HG03196 (cell line): ENCODE data around the gene PSTPIP2.
"Not testable (repeated sequence)": the region's sequence is repeated elsewhere in the genome, so short reads cannot be mapped to it uniquely, and the experiment has no call there.

Source experiments
- ATAC-seq: cut with Tn5 transposase; IDR thresholded peaks from one replicate; pipeline ENCODE4 v1.9.1; 2021; ENCODE audit not compliant: unreplicated experiment

The PSTPIP2 gene

DNA sequence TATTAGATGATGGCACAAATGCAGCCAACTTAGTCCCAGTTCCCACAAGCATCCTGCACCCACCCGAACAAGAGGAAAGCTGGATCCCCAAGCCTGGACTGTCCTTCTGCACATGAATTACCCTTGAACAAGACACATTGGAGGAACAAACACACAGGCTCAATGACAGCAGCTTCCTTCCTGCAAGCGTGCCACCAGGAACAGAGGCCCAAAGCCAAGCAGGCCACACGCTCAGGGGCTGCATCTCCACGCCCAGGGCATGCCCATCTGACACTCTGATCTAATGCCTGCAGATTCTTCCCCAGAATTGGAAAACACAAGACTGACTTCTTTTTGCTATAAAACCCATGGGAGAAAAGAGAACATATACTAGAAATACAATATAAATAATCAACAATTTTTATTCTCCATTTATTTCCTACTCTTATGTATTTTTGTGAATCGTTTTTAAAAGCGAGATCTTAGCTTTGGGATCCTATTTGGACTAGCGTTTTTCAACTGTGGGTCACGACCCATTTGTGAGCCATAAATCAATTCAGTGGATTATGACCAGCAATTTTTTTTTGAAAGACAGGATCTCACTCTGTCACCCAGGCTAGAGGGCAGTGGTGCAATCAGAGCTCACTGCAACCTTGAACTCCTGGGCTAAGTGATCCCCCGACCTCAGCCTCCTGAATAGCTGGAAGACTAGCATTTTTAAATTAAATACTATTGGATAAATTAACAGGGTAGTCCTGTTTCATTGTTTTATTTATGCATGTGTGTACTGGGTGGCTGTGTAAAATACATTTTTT is 34.4 kb downstream of the PSTPIP2 start:
- ATAC-seq, result no peak

DNA sequence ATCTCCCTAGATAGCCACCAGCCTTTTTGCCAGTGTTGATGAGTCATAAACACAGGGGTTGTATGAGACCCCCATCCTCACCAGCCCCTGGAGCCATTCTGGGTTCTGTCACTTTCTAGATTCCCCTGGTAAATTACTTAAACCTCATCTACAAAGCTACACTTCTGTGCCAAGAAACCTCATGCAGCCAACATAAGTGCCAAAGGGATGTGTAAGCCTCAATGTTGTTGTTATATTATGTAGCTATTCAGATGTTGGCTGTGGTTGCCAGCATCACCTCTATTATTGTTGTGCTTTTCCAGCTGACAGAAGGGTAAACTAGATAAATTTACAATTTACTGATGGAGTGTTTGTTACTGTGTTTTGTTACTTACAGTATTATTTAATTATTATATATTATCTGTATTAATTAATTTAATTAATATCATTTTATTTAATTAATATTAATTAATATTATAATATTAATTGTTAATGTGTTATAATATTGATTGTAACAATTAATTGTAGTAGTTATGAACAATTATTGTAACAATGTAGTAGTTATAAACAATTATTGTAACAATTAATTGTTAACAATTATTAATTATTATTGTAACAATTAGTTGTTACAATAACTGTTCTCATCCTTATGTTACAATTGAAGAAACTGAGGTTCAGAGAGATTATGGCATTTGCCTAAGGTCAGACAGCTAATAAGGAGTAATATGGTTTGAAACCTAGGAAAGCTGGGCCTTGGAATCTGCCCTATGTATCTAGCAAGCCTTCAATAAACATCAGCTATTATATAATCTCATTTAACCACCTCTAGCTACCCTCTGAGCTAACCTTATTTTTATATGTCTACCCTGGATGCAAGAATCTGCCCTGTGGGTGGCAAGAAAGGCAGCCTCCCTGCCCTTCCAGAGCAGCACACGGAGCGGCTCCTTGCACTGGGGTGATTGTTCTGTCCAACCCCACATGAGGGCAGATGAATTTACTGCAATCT is 36.1 kb downstream of the PSTPIP2 start:
- no peak for ATAC-seq

GRCh38 chr18:46034230-46034629 is 37.8 kb downstream of the PSTPIP2 start:
- ATAC-seq, result no peak

DNA sequence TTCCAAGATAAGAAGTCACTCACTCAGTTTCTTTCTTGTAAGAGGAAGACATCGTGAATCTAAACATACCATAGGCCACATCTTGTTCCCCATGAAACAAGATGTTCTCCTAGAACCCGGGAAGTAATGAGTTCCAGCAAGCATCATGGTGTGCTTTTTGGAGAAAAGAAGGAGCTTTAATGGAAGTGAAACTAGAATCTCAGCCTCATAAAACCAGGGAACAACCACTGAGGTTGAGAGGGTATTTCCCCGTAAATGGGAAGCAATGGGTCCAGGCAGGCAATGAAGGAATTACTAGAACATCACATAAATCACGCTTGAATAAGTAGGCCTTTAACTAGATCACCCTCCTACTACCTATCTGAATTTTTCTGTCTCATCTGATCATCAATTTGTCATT is 40.3 kb downstream of the PSTPIP2 start:
- no peak for ATAC-seq

- ATAC-seq, result no peak
Measured at GRCh38 chr18:46028536-46028891, 43.5 kb downstream of the PSTPIP2 start.

GRCh38 chr18:46019936-46020335 is 52.1 kb downstream of the PSTPIP2 start:
- ATAC-seq, result no peak

DNA sequence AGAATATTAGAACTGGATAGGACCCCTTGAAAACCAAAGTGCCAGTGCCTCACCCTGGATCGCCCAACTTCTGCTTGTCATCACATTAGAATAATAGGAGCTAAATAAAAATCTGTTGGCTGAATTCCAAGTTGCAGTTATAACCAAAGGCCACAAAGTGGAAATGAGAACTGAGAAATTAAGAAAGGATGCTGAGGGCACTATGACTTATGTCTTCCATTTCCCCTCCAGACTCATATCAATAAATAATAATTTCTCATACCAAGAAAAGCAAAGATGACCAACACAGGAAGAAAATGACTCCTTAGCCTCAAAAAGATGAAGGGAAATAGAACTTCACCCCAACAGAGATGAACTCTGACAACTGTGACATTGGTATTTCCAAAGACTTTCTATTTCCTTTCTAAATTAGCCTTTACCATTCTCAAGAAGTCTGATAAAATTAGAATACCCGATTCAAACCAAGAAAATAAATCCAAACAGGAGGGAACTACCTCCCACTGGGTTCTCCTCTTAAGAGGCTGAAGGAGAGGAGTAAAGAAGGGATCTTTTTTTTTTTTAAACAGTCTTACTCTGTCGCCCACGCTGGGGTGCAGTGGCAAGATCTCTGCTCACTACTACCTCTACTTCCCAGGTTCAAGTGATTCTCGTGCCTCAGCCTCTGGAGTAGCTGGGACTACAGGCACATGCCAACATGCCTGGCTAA is 58.4 kb downstream of the PSTPIP2 start:
- peak; percentile 48 for ATAC-seq

DNA sequence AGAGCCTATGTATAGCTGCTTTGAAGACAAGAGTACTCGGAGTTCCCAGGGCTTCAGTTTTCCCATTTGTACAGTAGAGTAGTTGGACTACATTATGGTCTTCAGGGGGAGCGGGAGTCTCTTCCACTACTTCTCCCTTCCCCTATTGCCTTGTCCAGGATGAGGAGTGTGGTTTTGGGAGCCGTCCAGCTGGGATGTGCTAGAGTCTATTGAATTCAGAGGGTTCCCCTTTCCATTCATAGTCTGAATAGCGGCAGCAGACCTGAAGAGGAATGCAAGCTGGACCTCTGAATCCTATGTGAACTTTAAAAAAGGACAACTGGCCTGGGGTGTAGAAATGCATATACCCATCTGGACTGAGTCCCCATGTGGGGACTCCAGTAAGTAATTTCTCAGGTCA is 61.4 kb downstream of the PSTPIP2 start:
- no peak for ATAC-seq

GRCh38 chr18:46010050-46010449 is 62.0 kb downstream of the PSTPIP2 start:
- ATAC-seq, result no peak

DNA sequence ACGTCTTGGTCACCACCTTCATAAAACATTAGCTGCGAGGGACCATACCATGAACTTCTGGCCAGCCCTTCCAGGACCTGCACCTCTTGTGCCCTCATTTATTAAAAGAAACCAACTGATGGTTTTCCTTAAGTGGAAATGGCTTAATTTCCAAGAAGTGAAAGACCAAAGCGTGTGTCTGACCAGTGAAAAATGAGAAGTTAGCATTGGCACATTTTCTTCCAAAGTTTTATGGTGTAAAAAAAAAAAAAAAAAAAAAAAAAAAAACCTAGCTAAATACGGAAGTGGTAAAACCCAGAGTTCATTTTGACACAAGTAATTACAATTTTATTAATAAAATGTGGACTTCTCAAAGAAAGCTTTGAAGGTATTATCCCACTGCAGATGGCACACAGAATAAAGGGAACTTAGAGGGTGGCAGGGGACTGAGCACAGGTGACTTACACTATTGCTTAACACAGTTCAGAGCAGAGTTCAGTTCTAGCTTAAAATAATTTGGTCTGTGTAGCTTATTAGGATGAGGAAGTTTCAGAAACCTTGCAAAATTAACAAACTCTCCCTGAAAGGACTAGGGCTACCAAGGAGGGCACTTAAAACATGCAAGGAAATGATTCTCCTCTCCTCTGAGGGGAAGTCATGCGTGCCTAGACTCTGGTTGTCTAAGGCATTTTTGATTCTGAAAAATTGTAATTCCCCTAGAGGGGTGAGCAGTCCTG is 62.8 kb downstream of the PSTPIP2 start:
- ATAC-seq, result no peak

GRCh38 chr18:46008531-46008930 is 63.5 kb downstream of the PSTPIP2 start:
- ATAC-seq, result no peak

DNA sequence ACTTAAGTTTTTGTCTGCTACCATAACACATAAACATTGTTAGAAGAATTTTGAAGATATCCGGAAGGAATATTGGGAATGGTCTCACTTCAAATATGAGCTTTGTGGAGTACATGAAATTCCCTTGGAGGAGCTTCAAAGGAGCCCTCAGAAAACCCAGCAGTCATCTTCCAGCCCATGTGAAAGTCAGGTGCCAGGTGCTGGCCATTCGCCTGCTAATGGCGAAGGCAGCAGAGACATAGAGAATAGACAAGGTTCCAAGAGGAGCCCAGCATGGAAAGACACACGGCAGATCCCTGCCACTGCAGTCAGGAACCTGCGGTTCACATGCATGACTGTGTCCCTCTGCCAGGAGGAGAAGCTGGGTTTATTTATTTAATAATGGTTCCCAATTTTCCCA is 64.9 kb downstream of the PSTPIP2 start:
- ATAC-seq, result no peak

GRCh38 chr18:46002934-46003333 is 69.1 kb downstream of the PSTPIP2 start:
- no peak for ATAC-seq

- ATAC-seq, result no peak
Measured at GRCh38 chr18:46001892-46002291, 70.2 kb downstream of the PSTPIP2 start.

DNA sequence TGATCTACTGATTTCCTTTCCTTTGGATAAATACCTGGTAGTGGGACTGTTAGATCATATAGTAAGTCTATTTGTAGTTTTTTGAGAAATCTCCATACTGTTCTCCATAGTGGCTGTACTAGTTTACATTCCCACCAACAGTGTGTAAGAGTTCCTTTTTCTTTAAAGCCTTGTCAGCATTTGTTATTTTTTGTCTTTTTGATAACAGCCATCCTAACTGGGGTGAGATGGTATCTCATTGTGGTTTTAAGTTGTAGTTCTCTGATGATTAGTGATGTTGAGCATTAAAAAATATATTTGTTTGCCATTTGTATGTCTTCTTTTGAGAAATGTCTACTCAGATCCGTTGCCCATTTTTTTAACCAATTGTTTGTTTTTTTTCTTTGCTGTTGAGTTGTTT is 71.0 kb downstream of the PSTPIP2 start:
- no peak for ATAC-seq

- no peak for ATAC-seq
Measured at GRCh38 chr18:45999536-45999935, 72.5 kb downstream of the PSTPIP2 start.

GRCh38 chr18:45998244-45998643 is 73.8 kb downstream of the PSTPIP2 start:
- ATAC-seq, result no peak

DNA sequence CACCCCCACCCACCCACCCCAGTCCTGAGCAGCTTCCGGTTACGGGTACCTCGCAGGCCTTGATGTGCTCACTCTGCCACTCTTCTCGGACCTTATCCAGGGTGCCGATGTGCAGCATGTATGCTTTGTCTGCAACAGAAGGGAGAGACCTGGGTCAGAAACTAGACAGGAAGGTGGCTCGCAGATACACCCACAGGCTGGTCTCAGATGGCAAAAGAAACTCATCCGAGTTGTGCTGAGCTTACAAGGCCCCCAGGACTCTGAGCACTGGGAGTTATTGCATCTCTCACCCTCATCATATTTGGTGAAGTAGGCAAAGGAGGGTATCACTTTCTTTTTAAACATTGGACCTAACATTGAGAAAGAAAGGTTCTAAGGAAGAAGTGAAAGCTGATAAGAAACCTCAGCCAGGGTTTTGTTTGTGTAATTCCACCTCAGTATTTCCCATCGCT is 74.3 kb downstream of the PSTPIP2 start:
- no peak for ATAC-seq

DNA sequence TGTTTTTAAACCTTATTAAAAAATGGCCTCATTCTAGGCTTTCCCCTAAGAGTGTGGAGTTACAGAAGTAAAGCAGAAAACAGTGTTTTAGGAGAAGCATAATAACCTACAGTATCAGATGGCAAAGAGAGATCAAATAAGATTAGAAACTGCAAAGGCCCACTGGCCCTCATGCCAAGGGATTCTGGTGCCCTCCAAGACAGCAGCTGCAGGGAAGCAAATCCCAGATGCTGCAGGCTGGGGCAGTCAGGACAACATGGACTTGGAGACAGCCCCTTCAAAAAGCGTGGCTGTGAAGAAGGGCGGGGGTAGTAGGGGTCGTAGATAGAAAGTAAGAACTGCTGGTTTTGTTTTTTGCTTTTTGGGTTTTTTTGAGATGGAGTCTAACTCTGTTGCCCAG is 76.6 kb downstream of the PSTPIP2 start:
- ATAC-seq, result no peak

DNA sequence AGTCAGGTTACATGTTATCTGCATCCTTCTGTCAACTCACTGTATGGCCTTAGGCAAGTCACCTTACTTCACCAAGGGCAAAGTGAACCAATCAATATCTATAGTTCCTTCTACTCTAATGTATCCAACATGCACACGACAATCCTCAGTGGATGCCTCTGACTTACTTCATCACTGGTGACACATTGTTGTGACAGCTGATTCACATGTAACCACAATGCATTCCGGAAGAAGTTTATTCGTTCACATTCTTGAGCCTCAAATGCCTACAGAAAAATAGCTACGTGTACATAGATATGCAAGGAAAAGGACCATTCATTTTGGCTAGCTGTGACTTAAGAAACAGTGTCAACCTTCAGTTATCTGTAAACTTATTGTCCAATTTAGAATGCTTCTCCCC is 78.6 kb downstream of the PSTPIP2 start:
- ATAC-seq, result no peak

DNA sequence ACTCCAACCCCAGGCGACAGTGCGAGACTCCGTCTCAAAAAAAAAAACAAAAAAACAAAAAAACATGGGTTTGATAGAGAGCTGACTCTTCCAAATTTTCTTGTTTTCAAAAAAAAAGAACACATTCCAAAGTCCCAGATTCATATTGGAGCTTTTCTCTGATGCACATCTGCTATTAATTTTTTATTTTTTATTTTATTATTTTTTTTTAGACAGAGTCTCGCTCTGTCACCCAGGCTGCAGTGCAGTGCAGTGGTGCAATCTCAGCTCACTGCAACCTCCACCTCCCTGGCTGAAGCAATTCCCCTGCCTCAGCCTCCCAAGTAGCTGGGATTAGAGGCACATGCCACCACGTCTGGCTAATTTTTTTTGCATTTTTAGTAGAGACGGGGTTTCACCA is 79.5 kb downstream of the PSTPIP2 start:
- ATAC-seq, result not testable (repeated sequence)
